GM19452 (cell line): ENCODE data around the gene RNF126.
"Not testable (repeated sequence)": the region's sequence is repeated elsewhere in the genome, so short reads cannot be mapped to it uniquely, and the experiment has no call there.

ENCODE experiments used
- ATAC-seq: cut with Tn5 transposase; IDR thresholded peaks from one replicate; pipeline ENCODE4 v1.9.1; 2021; ENCODE audit not compliant: unreplicated experiment

RNF126 gene

GRCh38 chr19:686589-687297, 23.7 kb upstream of the RNF126 start:
- ATAC-seq, result no peak

- ATAC-seq, result no peak
Measured at GRCh38 chr19:685454-685931, 22.5 kb upstream of the RNF126 start.

DNA sequence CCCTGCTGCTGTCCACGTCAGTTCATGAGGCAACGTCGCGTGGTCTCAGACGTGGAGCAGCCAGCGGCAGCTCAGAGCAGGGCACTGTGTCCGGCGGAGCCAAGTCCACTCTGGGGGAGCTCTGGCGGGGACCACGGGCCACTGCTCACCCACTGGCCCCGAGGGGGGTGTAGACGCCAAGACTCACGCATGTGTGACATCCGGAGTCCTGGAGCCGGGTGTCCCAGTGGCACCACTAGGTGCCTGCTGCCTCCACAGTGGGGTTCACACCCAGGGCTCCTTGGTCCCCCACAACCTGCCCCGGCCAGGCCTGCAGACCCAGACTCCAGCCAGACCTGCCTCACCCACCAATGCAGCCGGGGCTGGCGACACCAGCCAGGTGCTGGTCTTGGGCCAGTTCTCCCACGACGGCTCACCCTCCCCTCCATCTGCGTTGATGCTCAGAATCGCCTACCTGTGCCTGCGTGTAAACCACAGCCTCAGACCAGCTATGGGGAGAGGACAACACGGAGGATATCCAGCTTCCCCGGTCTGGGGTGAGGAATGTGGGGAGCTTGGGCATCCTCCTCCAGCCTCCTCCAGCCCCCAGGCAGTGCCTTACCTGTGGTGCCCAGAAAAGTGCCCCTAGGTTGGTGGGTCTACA, 19.8 kb upstream of the RNF126 start:
- no peak for ATAC-seq

DNA sequence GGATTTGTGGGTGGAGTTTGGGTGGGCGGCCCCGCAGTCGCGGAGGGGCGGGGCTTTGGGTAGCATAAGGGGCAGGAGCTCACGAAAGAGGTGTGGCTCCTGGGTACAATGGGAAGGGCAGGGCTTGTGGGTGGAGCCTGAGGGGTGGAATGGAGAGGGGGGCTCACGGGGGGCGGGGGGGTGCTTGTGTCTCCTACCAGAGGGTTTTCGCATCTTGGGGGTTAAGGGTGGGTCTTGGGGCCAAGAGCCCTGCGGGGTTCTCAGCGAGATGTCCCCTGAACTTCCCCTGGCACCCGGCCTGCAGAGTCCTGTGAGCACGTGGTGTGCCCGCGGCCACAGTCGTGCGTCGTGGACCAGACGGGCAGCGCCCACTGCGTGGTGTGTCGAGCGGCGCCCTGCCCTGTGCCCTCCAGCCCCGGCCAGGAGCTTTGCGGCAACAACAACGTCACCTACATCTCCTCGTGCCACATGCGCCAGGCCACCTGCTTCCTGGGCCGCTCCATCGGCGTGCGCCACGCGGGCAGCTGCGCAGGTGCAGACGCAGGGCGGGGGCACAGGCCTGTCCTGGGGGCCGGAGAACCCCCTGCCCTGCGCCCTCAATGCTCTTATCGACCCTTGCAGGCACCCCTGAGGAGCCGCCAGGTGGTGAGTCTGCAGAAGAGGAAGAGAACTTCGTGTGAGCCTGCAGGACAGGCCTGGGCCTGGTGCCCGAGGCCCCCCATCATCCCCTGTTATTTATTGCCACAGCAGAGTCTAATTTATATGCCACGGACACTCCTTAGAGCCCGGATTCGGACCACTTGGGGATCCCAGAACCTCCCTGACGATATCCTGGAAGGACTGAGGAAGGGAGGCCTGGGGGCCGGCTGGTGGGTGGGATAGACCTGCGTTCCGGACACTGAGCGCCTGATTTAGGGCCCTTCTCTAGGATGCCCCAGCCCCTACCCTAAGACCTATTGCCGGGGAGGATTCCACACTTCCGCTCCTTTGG, 18.3 kb upstream of the RNF126 start:
- ATAC-seq, result no peak

DNA sequence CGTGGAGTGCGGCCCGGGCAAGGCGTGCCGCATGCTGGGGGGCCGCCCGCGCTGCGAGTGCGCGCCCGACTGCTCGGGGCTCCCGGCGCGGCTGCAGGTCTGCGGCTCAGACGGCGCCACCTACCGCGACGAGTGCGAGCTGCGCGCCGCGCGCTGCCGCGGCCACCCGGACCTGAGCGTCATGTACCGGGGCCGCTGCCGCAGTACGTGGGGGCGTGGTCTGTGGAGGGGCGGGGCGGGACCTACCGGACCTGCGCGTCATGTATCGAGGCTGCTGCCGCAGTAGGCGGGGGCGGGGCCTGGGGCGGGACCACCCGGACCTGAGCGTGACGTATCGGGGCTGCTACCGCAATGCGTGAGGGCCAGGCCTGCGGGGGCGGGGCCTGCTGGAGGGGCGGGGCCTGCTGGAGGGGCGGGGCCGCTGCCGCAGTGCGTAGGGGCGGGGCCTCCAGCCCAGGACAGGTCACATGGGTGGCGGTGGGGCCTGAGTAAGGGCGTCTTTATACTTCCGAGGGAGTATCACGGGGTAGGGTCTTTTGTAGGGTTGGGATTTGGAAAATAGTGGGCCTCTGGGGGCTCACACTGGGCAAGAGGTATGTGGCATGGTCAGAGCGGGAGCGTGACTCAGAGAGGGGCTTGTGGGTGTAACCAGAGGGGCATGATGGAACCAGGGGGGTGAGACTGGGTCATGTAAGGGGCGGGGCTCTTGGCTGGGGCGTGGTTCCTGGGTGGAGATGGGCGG, 17.4 kb upstream of the RNF126 start:
- ATAC-seq, result peak; percentile 73

GRCh38 chr19:679418-680286, 16.6 kb upstream of the RNF126 start:
- peak; percentile 18 for ATAC-seq

DNA sequence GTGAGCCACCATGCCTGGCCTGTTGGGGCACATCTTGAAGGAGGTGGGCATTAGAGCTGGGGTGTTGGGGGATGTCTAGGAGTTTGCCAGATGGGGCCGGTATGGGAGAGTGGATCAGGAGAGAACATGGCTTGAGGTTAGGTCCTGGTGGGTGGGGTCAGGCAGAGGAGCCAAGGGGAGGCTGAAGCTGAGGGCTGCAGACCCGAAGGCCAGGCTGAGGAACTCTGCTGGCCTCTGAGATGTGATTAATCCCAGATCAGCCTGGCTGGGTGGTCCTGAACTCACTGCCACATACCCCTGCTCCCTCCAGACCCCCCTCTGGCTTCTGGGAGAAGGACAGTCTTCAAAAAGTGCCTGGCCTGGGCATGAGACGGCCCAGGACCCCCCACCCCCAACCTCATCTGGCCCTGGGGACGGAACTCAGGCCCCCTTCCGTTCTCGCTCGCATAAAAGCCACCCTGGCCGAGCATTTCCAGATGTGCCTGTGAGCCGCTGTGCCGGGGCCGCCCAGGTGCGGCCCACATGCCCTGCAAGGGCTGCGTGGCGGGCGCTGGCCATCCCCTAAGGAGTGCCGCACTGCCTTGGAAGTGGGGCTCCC, 15.9 kb upstream of the RNF126 start:
- no peak for ATAC-seq

DNA sequence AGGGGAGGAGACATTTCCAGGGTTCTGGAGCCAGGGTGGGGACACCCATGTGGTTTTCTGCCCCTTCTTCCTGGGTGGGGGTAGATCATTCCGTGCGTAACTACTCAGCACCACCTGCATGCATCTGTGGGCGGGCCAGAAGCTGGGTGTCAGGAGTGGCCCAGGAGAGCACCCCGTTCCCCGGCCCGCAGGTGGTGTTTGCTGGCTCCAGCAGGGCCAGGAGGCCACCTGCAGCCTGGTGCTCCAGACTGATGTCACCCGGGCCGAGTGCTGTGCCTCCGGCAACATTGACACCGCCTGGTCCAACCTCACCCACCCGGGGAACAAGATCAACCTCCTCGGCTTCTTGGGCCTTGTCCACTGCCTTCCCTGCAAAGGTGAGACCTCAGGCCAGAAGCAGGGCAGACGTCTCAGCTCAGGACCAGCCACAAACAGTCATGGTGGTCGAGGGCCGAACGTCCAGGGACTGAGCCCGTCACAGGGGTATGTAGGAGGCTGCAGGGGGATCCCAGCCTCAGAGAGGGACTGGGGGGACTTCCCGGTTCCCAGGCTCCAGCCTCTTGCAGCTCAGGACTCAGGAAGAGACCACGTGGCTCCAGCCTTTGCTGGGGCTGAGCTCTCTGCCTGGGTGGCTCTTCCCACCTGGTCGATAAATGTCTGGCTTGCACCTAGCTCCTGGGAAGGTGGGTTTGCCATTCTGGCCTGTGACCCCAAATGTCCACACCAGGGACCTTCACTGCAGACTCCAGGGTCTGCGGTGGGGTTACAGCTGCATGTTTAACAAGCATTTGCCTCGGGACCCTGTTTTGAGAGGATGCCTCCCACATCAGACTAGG, 14.8 kb upstream of the RNF126 start:
- no peak for ATAC-seq

- no peak for ATAC-seq
Measured at GRCh38 chr19:677201-677600, 14.2 kb upstream of the RNF126 start.

DNA sequence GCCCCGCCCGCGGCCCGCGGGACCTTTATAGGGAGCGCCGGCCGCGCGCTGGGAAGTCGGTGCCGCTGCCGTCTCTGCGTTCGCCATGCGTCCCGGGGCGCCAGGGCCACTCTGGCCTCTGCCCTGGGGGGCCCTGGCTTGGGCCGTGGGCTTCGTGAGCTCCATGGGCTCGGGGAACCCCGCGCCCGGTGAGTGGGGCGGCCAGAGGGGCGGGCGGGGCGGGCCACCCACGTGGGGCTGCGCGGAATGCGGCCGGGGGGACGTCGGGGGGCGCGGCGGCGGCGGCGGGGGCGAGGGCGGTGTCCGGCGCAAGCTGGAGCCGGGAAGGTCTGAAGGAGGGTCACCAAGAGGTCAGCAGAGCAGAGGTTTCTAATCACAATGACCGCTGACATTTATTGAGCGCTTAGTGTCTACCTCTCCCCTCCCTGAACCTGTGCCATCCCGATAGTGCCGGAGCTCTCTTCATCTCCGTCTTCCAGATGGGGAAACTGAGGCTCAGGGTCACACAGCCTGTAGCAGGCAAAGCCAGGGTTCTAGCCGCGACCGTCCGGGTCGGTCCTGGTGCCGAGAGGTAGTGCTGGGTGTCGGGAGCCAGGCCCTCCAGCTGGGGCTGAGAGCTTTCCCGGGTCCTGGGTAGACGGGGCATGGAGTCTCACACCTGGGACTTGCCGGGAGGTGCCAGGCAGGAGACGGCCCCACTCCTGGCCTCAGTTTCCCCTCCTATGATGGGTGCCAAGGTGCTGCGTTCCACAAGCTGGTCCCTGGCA, 13.5 kb upstream of the RNF126 start, which contains the start of gene FSTL3:
Gene FSTL3, plus strand, starts transcription at position 54 of the 767 bp plus-strand sequence. Its CDS starts 32 bp downstream, at position 86.
- no peak for ATAC-seq

GRCh38 chr19:676007-676338, 13.0 kb upstream of the RNF126 start:
- ATAC-seq, result no peak

DNA sequence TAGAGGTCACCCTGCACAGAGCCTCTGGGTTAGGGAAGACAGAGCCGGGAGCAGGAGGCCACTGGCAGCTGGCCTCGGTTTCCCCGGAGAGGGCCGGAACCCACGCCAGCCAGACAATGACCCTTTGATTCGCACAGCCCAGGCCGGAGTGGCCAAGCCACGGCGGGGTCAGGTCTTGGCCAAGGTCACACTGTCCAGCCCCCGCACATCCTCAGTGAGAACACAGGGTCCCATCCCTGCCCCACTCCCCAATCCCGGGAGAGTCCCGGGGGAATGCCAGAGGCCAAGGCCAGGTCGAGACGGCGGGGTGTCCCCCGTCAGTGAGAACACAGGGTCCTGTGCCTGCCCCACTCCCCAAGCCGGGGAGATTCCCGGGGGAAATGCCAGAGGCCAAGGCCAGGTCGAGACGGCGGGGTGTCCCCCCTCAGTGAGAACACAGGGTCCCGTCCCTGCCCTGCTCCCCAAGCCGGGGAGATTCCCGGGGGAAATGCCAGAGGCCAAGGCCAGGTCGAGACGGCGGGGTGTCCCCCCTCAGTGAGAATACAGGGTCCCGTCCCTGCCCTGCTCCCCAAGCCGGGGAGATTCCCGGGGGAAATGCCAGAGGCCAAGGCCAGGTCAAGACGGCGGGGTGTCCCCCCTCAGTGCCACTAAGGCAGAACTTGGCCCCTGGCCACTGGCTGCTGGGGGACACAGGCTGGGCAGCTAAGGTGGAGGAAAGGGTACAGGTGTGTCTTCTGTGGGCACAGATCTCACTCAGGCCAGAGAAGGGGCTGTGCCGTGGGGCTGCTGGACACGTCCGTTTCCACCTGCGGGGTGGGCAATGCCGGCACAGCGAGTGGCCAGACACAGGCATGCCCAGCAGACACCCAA, 11.5 kb upstream of the RNF126 start:
- ATAC-seq, result no peak

GRCh38 chr19:670609-671075, 7.6 kb upstream of the RNF126 start:
- ATAC-seq, result no peak

DNA sequence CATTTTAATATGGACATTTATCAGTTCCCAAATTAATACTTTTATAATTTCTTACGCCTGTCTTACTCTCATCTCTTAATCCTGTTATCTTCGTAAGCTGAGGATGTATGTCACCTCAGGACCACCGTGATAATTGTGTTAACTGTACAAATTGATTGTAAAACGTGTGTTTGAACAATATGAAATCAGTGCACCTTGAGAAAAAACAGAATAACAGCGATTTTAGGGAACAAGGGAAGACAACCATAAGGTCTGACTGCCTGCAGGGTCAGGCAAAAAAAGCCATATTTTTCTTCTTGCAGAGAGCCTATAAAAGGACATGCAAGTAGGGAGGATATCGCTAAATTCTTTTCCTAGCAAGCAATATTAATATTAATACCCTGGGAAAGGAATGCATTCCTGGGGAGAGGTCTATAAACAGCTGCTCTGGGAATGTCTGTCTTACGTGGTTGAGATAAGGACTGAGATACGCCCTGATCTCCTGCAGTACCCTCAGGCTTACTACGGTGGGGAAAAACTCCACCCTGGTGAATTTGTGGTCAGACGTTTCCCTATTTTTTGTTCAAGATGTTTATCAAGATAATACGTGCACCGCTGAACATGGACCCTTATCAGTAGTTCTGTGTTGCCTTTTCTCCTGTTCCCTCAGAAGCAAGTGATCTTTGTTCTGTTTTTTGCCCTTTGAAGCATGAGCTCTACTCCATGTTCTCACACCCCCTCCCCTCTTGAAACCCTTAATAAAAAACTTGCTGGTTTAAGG, 5.8 kb upstream of the RNF126 start:
- not testable (repeated sequence) for ATAC-seq

DNA sequence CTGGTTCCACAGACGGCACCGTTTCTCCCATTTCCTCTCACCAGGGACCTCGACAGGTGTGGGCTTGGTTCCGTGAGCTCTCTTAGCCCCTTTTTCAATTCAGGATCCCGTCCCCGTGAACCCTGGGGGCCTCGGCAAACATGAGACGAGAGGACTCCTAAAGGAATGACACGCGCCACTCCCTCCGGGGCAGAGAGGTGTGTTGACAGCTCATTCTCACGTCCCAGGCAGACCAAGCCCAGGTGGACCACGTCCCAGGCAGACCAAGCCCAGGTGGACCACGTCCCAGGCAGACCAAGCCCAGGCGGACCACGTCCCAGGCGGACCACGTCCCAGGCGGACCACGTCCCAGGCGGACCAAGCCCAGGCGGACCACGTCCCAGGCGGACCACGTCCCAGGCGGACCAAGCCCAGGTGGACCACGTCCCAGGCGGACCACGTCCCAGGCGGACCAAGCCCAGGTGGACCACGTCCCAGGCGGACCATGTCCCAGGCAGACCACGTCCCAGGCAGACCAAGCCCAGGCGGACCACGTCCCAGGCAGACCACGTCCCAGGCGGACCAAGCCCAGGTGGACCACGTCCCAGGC, 4.1 kb upstream of the RNF126 start:
- ATAC-seq, result not testable (repeated sequence)
